ENCODE results near the gene PAFAH1B1. TPM values are rescaled to one million over a fixed set of nuclear protein-coding genes. Genes with fewer than 3 reads are reported as not detected.
"Not testable (repeated sequence)": the region's sequence is repeated elsewhere in the genome, so short reads cannot be mapped to it uniquely, and the experiment has no call there.

The PAFAH1B1 gene
- total and polyA plus RNA-seq, 2 donors (not counting 3 experiments of a cell fraction or from before 2014, with no cell fraction given): 46.5 to 158 TPM

DNA sequence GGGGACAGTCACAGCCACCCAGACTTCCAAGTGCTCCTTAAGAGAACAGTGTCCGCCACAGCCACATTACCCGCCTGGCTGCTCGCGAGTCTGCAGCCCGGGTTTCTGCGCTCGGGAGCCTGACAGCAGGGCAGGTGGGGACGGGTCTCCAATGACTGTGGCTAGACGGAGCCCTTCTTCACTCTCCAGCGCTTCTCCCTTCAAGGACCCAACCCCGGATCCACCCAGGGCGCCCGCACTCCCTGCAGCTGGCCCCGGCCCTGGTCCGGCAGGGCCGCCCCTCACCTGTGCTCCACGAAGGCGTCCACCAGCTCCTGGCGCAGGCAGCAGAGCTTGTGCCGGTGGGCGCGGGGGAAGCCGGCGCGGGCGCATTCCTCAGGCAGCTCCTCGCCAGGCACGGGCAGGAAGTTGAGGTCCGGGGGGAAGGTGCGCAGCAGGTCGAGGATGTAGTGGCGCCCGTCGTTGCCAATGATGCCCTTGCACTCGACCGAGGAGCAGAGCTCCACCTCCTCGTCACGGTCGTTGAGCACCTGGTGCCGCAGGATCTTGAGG is 104.2 kb downstream of the PAFAH1B1 start:
- H3K9me3 ChIP-seq (replicated peaks; ENCODE audit: control insufficient read depth, insufficient read depth, low read length): no peaks in the 10 kb centered on the region
- no peaks in the 10 kb centered on the region for H3K27me3 ChIP-seq (ENCODE audit: control insufficient read depth in 2 of 2, insufficient read depth in 2 of 2, low read length in 2 of 2)
- H4K20me1 ChIP-seq (replicated peaks; ENCODE audit: control insufficient read depth, extremely low read depth, insufficient read depth, low read length): no peaks in the 10 kb centered on the region
- dilution Hi-C loops (cut with MboI; ENCODE audit: extremely low pct_ligation_motif_present, low sequenced_read_pairs): no loop called here
- no peaks in the 10 kb centered on the region for H3K4me1 ChIP-seq (ENCODE audit: control insufficient read depth, extremely low read depth, insufficient read depth, low read length)
- no peak overlapping the region for H3K27ac ChIP-seq (ENCODE audit: insufficient read depth, low read depth, low read length)
- no TSS peak for BruUV-seq (replicated peaks)
- H3K4me3 ChIP-seq (replicated peaks in 1 of 3; ENCODE audit: insufficient read depth in 1 of 3, low read depth in 1 of 3, low read length in 3 of 3): no peak overlapping the region
- ChIA-PET CTCF (no interaction called here), POLR2A (no interaction called here)
- no peak for DNase-seq (ENCODE audit: low read depth, low spot score)
- H3K4me2 ChIP-seq (ENCODE audit: insufficient read depth, low read length): no peak overlapping the region
- TF ChIP-seq, protein P1, sequence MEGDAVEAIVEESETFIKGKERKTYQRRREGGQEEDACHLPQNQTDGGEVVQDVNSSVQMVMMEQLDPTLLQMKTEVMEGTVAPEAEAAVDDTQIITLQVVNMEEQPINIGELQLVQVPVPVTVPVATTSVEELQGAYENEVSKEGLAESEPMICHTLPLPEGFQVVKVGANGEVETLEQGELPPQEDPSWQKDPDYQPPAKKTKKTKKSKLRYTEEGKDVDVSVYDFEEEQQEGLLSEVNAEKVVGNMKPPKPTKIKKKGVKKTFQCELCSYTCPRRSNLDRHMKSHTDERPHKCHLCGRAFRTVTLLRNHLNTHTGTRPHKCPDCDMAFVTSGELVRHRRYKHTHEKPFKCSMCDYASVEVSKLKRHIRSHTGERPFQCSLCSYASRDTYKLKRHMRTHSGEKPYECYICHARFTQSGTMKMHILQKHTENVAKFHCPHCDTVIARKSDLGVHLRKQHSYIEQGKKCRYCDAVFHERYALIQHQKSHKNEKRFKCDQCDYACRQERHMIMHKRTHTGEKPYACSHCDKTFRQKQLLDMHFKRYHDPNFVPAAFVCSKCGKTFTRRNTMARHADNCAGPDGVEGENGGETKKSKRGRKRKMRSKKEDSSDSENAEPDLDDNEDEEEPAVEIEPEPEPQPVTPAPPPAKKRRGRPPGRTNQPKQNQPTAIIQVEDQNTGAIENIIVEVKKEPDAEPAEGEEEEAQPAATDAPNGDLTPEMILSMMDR (IDR thresholded peaks at IDR 0.05; ENCODE audit: extremely low read depth in 1 of 2, insufficient read depth in 1 of 2, low read depth in 1 of 2, low read length in 2 of 2): no peak
- TF ChIP-seq FOS (IDR thresholded peaks at IDR 0.05; ENCODE audit: borderline replicate concordance, insufficient read depth, low read length): no peak
- no peak for TF ChIP-seq MYC (IDR thresholded peaks at IDR 0.05; ENCODE audit: low read depth, low read length)
- TF ChIP-seq GATA2 (IDR thresholded peaks at IDR 0.05; ENCODE audit: insufficient read depth, insufficient read length, low read depth, low read length): no peak
- TF ChIP-seq POLR2A (IDR thresholded peaks at IDR 0.05; ENCODE audit: low read depth, low read length): no peak
- no peak for TF ChIP-seq JUN (IDR thresholded peaks at IDR 0.05; ENCODE audit: borderline replicate concordance, insufficient read depth, insufficient read length, low read depth)
- TF ChIP-seq, protein P2, sequence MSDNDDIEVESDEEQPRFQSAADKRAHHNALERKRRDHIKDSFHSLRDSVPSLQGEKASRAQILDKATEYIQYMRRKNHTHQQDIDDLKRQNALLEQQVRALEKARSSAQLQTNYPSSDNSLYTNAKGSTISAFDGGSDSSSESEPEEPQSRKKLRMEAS (IDR thresholded peaks at IDR 0.05; ENCODE audit: insufficient read depth, insufficient read length): no peak
- H3K79me2 ChIP-seq (ENCODE audit: control insufficient read depth, insufficient read depth, low read length): no peaks in the 10 kb centered on the region
- no peak overlapping the region for H2AFZ ChIP-seq (ENCODE audit: low read depth, low read length)
- intact Hi-C loops (cut with micrococcal nuclease): no loop called here
- peaks cover 5 to 30% of the 10 kb centered on the region in 2 experiments for H3K36me3 ChIP-seq (ENCODE audit: control insufficient read depth in 2 of 2, extremely low read depth in 1 of 2, insufficient read depth in 2 of 2, low read length in 2 of 2)
- H3K9ac ChIP-seq (replicated peaks; ENCODE audit: extremely low read depth, insufficient read depth, low read length): no peak overlapping the region
- no peak for FAIRE-seq
- no peaks in the 10 kb centered on the region for H3K9me1 ChIP-seq (replicated peaks; ENCODE audit: control insufficient read depth, extremely low read depth, insufficient read depth, low read length)

DNA sequence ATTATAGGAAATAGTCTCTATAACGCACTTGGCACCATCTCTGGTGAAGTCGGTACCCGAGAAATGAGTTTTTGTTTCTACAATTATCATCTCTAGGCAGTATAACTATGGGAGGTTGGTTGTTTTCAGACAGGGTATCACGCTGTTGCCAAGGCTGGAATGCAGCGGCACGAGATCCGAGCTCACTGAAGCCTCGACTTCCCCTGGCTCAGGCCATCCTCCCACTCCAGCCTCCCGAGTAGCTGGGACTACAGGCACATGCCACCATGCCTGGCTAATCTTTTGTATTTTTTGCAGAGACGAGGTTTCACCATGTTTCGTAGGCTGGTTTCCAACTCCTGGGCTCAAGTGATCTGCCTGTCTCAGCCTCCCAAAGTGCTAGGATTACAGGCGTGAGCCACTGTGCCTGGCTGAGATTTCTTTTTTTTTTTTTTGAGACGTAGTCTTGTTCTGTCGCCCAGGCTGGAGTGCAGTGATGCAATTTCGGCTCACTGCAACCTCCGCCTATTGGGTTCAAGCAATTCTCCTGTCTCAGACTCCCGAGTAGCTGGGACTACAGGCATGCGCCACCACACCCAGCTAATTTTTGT is 105.9 kb downstream of the PAFAH1B1 start:
- POLR2A ChIA-PET: not testable (repeated sequence)

More for the DNA sequence above, 105.9 kb downstream of the PAFAH1B1 start:
- H3K27me3 ChIP-seq (ENCODE audit: control insufficient read depth in 2 of 2, insufficient read depth in 2 of 2, low read length in 2 of 2); CTCF ChIA-PET; FAIRE-seq; H2AFZ ChIP-seq (ENCODE audit: low read depth, low read length); dilution Hi-C loops (cut with MboI; ENCODE audit: extremely low pct_ligation_motif_present, low sequenced_read_pairs); H3K4me1 ChIP-seq (ENCODE audit: control insufficient read depth, extremely low read depth, insufficient read depth, low read length); DNase-seq (ENCODE audit: low read depth, low spot score); H3K9me1 ChIP-seq (replicated peaks; ENCODE audit: control insufficient read depth, extremely low read depth, insufficient read depth, low read length); intact Hi-C loops (cut with micrococcal nuclease); BruUV-seq (replicated peaks); H3K4me3 ChIP-seq (replicated peaks in 1 of 3; ENCODE audit: insufficient read depth in 1 of 3, low read depth in 1 of 3, low read length in 3 of 3); H3K27ac ChIP-seq (ENCODE audit: insufficient read depth, low read depth, low read length); H3K9me3 ChIP-seq (replicated peaks; ENCODE audit: control insufficient read depth, insufficient read depth, low read length); H3K79me2 ChIP-seq (ENCODE audit: control insufficient read depth, insufficient read depth, low read length); H3K4me2 ChIP-seq (ENCODE audit: insufficient read depth, low read length); H3K9ac ChIP-seq (replicated peaks; ENCODE audit: extremely low read depth, insufficient read depth, low read length); H4K20me1 ChIP-seq (replicated peaks; ENCODE audit: control insufficient read depth, extremely low read depth, insufficient read depth, low read length): not testable (repeated sequence)
- peaks cover 5 to 30% of the 10 kb centered on the region in 2 experiments for H3K36me3 ChIP-seq (ENCODE audit: control insufficient read depth in 2 of 2, extremely low read depth in 1 of 2, insufficient read depth in 2 of 2, low read length in 2 of 2)
